H9 (cell line): ENCODE measurements around the gene HK2. TPM values are rescaled to one million over a fixed set of nuclear protein-coding genes. Genes with fewer than 3 reads are reported as not detected.

Experiments used
- DNase-seq: peaks from one replicate; pipeline ENCODE4 v3.0.0-alpha.2; 2017
- H2AFZ ChIP-seq: one replicate; pipeline ENCODE4 v1.6.1; 2013; ENCODE audit warnings: mild to moderate bottlenecking, low read length, control low read depth, moderate library complexity
- H2AK5ac ChIP-seq: 2 replicates; pipeline ENCODE4 v1.6.1; 2013; ENCODE audit warnings: low read length, control low read depth, mixed read lengths; ENCODE audit not compliant: insufficient read length
- H2BK120ac ChIP-seq: one replicate; pipeline ENCODE4 v1.6.1; 2013; ENCODE audit warnings: low read depth, mild to moderate bottlenecking, low read length, control low read depth, inconsistent platforms; ENCODE audit not compliant: poor library complexity, severe bottlenecking
- H2BK12ac ChIP-seq: 2 replicates; pipeline ENCODE4 v1.6.1; 2013; ENCODE audit warnings: low read length, control low read depth, mixed read lengths, low read depth; ENCODE audit not compliant: insufficient read length
- H2BK15ac ChIP-seq: 2 replicates; pipeline ENCODE4 v1.6.1; 2013; ENCODE audit warnings: low read depth, low read length, control low read depth
- H2BK20ac ChIP-seq: one replicate; pipeline ENCODE4 v1.6.1; 2013; ENCODE audit warnings: low read depth, mild to moderate bottlenecking, low read length, control low read depth, inconsistent platforms; ENCODE audit not compliant: poor library complexity, severe bottlenecking
- H2BK5ac ChIP-seq: 2 replicates; pipeline ENCODE4 v1.6.1; 2013; ENCODE audit warnings: low read length, control low read depth, mixed read lengths; ENCODE audit not compliant: insufficient read length
- H3K14ac ChIP-seq: 2 replicates; pipeline ENCODE4 v1.6.1; 2013; ENCODE audit warnings: low read length, control low read depth; ENCODE audit not compliant: insufficient read depth
- H3K18ac ChIP-seq: 2 replicates; pipeline ENCODE4 v1.6.1; 2013; ENCODE audit warnings: low read depth, mild to moderate bottlenecking, mixed read lengths, low read length, control low read depth; ENCODE audit not compliant: insufficient read length
- H3K23ac ChIP-seq: 2 replicates; pipeline ENCODE4 v1.6.1; 2013; ENCODE audit warnings: low read length, control low read depth, mixed read lengths, low read depth; ENCODE audit not compliant: insufficient read length
- H3K23me2 ChIP-seq: 2 replicates; pipeline ENCODE4 v1.6.1; 2013; ENCODE audit warnings: low read depth, mild to moderate bottlenecking, mixed read lengths, low read length, control low read depth; ENCODE audit not compliant: insufficient read length, poor library complexity, severe bottlenecking
- H3K27ac ChIP-seq: 2 replicates; pipeline ENCODE4 v1.5.1; 2013; ENCODE audit warnings: low read length, control low read depth, mixed read lengths, low read depth; ENCODE audit not compliant: insufficient read length
- H3K27me3 ChIP-seq: 2 replicates; pipeline ENCODE4 v1.6.1; 2013; ENCODE audit warnings: low read length, control low read depth, inconsistent platforms; ENCODE audit not compliant: insufficient read depth
- H3K4ac ChIP-seq: 2 replicates; pipeline ENCODE4 v1.6.1; 2013; ENCODE audit warnings: low read depth, mild to moderate bottlenecking, control low read depth, inconsistent platforms, low read length, moderate library complexity
- H3K4me1 ChIP-seq: 2 replicates; pipeline ENCODE4 v1.6.1; 2013; ENCODE audit warnings: low read length, control low read depth, inconsistent platforms; ENCODE audit not compliant: insufficient read depth
- H3K4me2 ChIP-seq: 2 replicates; pipeline ENCODE4 v1.6.1; 2013; ENCODE audit warnings: low read length, control low read depth, mixed read lengths; ENCODE audit not compliant: insufficient read length, insufficient read depth
- H3K56ac ChIP-seq: 2 replicates; pipeline ENCODE4 v1.6.1; 2013; ENCODE audit warnings: low read depth, mild to moderate bottlenecking, mixed read lengths, low read length, control low read depth; ENCODE audit not compliant: insufficient read length
- H3K79me1 ChIP-seq: 2 replicates; pipeline ENCODE4 v1.6.1; 2013; ENCODE audit warnings: low read depth, mild to moderate bottlenecking, moderate library complexity, low read length, control low read depth, inconsistent platforms; ENCODE audit not compliant: insufficient read depth, poor library complexity, severe bottlenecking
- H3K79me2 ChIP-seq: 2 replicates; pipeline ENCODE4 v1.6.1; 2013; ENCODE audit warnings: low read length, control low read depth, inconsistent platforms; ENCODE audit not compliant: insufficient read depth
- H3K9ac ChIP-seq: 2 replicates; pipeline ENCODE4 v1.6.1; 2013; ENCODE audit warnings: low read length, control low read depth, mixed read lengths; ENCODE audit not compliant: insufficient read length; ENCODE audit errors: extremely low read depth
- H3K9me3 ChIP-seq: one replicate; pipeline ENCODE4 v1.6.1; 2013; ENCODE audit warnings: low read depth, low read length, inconsistent platforms; ENCODE audit not compliant: control insufficient read depth
- H3T11ph ChIP-seq: one replicate; pipeline ENCODE4 v1.6.1; 2013; ENCODE audit warnings: mild to moderate bottlenecking, low read length, control low read depth, inconsistent platforms
- H4K20me1 ChIP-seq: one replicate; pipeline ENCODE4 v1.6.1; 2013; ENCODE audit not compliant: control insufficient read depth, insufficient read length, insufficient read depth
- H4K5ac ChIP-seq: 2 replicates; pipeline ENCODE4 v1.6.1; 2013; ENCODE audit warnings: low read depth, mild to moderate bottlenecking, mixed read lengths, low read length, control low read depth; ENCODE audit not compliant: insufficient read length
- H4K8ac ChIP-seq: replicated peaks from 2 replicates; pipeline ENCODE4 v1.6.1; 2013; ENCODE audit warnings: low read length, control low read depth, mixed read lengths, low read depth; ENCODE audit not compliant: insufficient read length
- H4K91ac ChIP-seq: 2 replicates; pipeline ENCODE4 v1.6.1; 2013; ENCODE audit warnings: low read depth, mild to moderate bottlenecking, moderate library complexity, mixed read lengths, low read length, control low read depth; ENCODE audit not compliant: insufficient read length
- H3K27ac Mint-ChIP-seq, 3 experiments: 2 replicates in 2 of 3; 3 replicates in 1 of 3; pipeline ENCODE4 v1.8.0; 2020 to 2021; ENCODE audit warnings: mixed read lengths in 3 of 3, mild to moderate bottlenecking in 1 of 3, moderate library complexity in 1 of 3
- H3K27me3 Mint-ChIP-seq: 2 replicates; pipeline ENCODE4 v1.8.0; 2021; ENCODE audit warnings: low read depth, mild to moderate bottlenecking, moderate library complexity, mixed read lengths
- H3K36me3 Mint-ChIP-seq, 3 experiments: 2 replicates in 2 of 3; 3 replicates in 1 of 3; pipeline ENCODE4 v1.8.0; 2020 to 2021; ENCODE audit warnings: low read depth in 3 of 3, mixed read lengths in 3 of 3; ENCODE audit not compliant: insufficient read depth in 1 of 3
- H3K4me1 Mint-ChIP-seq, 2 experiments: 2 replicates each; pipeline ENCODE4 v1.8.0; 2020; ENCODE audit warnings: mixed read lengths in 2 of 2
- H3K4me3 Mint-ChIP-seq, 2 experiments: 2 replicates in 1 of 2; 3 replicates in 1 of 2; pipeline ENCODE4 v1.8.0; 2020 to 2021; ENCODE audit warnings: mild to moderate bottlenecking in 2 of 2, mixed read lengths in 2 of 2, moderate library complexity in 1 of 2
- H3K9me3 Mint-ChIP-seq, 2 experiments: 2 replicates in 1 of 2; 3 replicates in 1 of 2; pipeline ENCODE4 v1.8.0; 2020; ENCODE audit warnings: mild to moderate bottlenecking in 2 of 2, mixed read lengths in 2 of 2, moderate library complexity in 1 of 2
- total RNA-seq: library from RNA; stranded (reverse); gene quantifications from 2 replicates; pipeline ENCODE4 v1.2.1, GENCODE V29; 2021
- TF ChIP-seq, protein P1 (sequence below): fragments of 200-600 bp; sonication (generic); conservative IDR thresholded peaks from 3 replicates; pipeline ENCODE4 v1.8.0; 2021; ENCODE audit warnings: antibody characterized with exemption, mild to moderate bottlenecking

HK2 gene
- total RNA-seq, 1 experiment from 2014 or later: 54.3 TPM

DNA sequence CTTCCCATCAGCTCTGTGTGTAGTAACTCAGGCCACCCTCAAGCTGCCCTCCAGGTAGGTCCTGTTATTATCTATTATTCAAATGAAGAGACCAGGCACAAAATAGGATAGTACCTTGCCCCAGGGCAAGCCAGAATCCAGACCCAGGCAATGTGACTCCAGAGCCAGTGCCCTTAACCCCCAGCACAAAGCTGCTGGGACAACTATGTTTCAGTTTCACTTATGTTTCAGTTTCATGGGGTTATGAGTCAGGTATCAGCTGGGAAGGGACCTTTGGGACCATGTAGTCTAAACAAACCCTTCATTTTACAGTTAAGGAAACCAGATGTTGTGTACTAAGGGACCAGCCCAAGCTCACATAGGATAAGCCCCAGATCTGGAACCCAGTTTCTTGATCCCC lies 10.0 kb downstream of the HK2 start:
- Histone ChIP-seq H4K20me1 (no peaks in the 10 kb centered on the region), H3K79me2 (peaks cover 57% of the 10 kb centered on the region), H3K14ac (no peak overlapping the region), H3K4ac (no peak overlapping the region), H3K9ac (no peak overlapping the region), H4K5ac (no peak overlapping the region), H3K27ac (no peak overlapping the region), H2BK5ac (no peak overlapping the region), H3K23me2 (no peaks in the 10 kb centered on the region), H4K8ac (no peak overlapping the region), H2AK5ac (no peak overlapping the region), H3K23ac (no peak overlapping the region), H3K27me3 (no peaks in the 10 kb centered on the region), H2BK12ac (no peak overlapping the region), H3K4me2 (no peak overlapping the region), H2AFZ (no peak overlapping the region), H3K4me1 (peaks cover 19% of the 10 kb centered on the region; the same call in 1 of the 2 replicates), H3K79me1 (peaks cover 12% of the 10 kb centered on the region), H2BK20ac (no peak overlapping the region), H3K56ac (no peak overlapping the region), H3T11ph (no peak overlapping the region), H2BK120ac (no peak overlapping the region), H3K9me3 (no peaks in the 10 kb centered on the region), H4K91ac (no peak overlapping the region), H2BK15ac (no peak overlapping the region), H3K18ac (no peak overlapping the region)
- peaks cover 5 to 39% (median 12%) of the 10 kb centered on the region in 3 experiments; a peak in 6 of 7 replicates for H3K36me3 Mint-ChIP-seq
- H3K27ac Mint-ChIP-seq: peak overlapping the region; percentile 17 to 53 (median 37); a peak in 2 of 7 replicates
- no peaks in the 10 kb centered on the region for H3K9me3 Mint-ChIP-seq
- H3K4me1 Mint-ChIP-seq: peaks cover 74 to 80% of the 10 kb centered on the region in 2 experiments
- TF ChIP-seq, protein P1, sequence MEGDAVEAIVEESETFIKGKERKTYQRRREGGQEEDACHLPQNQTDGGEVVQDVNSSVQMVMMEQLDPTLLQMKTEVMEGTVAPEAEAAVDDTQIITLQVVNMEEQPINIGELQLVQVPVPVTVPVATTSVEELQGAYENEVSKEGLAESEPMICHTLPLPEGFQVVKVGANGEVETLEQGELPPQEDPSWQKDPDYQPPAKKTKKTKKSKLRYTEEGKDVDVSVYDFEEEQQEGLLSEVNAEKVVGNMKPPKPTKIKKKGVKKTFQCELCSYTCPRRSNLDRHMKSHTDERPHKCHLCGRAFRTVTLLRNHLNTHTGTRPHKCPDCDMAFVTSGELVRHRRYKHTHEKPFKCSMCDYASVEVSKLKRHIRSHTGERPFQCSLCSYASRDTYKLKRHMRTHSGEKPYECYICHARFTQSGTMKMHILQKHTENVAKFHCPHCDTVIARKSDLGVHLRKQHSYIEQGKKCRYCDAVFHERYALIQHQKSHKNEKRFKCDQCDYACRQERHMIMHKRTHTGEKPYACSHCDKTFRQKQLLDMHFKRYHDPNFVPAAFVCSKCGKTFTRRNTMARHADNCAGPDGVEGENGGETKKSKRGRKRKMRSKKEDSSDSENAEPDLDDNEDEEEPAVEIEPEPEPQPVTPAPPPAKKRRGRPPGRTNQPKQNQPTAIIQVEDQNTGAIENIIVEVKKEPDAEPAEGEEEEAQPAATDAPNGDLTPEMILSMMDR: no peak
- H3K27me3 Mint-ChIP-seq: no peaks in the 10 kb centered on the region
- DNase-seq: no peak
- H3K4me3 Mint-ChIP-seq: no peak overlapping the region
